GM12872 (cell line): Measurements from ENCODE around the gene ABCA13.

Source experiments
- CTCF ChIP-seq: IDR thresholded peaks from 3 replicates; pipeline ENCODE4 v1.5.1; 2011; ENCODE audit warnings: low read depth, mild to moderate bottlenecking, low read length, moderate library complexity; ENCODE audit not compliant: insufficient read depth

The ABCA13 gene

DNA sequence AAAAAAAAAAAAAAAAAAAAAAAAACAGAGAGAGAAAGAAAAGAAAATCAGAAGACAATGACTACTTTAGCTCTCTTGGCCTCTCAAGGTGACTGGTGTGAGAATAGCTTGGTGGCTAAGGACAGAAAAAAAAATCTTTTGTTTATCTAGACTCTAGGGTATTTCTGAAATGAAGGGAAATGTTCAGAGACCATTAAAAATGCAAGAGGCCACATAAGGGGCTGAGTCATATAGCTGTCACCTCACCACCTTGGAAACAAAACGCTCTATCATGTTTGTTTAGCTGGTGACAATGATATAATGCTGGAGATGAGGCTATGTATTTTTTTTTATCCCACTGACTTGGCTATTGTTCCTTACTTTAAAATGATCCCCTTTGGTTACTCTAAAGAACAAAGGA, 466.1 kb downstream of the ABCA13 start:
- TF ChIP-seq CTCF = no peak

DNA sequence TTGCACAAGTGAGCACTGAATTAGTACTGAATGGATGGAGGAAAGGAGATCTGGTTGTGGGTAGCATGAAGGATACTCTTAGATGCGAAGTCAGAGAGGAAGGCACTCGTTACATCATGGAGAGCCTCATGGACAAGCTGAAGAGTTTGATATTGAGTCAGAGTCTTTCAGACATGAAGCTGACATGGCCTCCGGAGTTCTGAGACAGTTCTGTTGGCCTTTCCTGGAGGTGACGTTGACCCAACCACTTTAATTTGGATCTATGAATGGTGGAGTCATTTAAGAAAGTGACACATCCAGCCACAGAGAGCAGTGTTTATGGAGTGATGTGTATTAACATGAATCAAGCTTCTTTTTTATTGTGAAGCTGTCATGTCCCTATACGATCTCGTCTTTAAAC, 466.8 kb downstream of the ABCA13 start:
- no peak for TF ChIP-seq CTCF

GRCh38 chr7:48643431-48644013, 472.3 kb downstream of the ABCA13 start:
- TF ChIP-seq CTCF = no peak

- no peak for TF ChIP-seq CTCF
Observed at GRCh38 chr7:48658138-48658537, 486.9 kb downstream of the ABCA13 start.

DNA sequence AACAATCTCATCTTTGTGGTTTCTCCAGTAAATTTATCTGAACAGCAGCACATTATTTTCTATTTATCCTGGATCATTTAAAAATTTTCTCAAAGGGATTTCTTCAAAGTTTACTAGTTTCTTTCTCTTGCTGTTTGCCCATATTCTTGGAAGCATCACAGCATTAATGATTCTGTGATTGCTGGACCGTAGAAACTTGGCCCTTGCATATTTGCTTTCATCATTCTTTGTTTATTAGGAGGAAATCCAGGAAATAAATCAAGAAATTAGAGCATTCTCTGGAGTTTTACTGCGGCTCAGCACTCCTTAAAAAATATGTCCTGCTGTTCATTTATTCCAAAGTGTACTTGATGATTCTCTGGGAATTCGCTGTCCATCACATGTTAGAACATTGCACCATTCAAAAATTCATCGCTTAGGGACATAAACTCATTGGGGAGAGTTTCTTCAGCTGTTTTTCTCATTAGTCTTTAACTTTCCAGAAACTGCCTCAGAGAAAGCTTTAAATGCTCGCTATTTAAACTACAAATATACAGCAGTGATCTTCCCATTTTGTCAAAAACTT, 489.1 kb downstream of the ABCA13 start:
- TF ChIP-seq CTCF = no peak

- TF ChIP-seq CTCF = no peak
Observed at GRCh38 chr7:48664241-48664640, 493.0 kb downstream of the ABCA13 start.

- TF ChIP-seq CTCF = no peak
Observed at GRCh38 chr7:48665353-48666135, 494.3 kb downstream of the ABCA13 start.
